ENCODE data around the gene NANOS2.

DNA sequence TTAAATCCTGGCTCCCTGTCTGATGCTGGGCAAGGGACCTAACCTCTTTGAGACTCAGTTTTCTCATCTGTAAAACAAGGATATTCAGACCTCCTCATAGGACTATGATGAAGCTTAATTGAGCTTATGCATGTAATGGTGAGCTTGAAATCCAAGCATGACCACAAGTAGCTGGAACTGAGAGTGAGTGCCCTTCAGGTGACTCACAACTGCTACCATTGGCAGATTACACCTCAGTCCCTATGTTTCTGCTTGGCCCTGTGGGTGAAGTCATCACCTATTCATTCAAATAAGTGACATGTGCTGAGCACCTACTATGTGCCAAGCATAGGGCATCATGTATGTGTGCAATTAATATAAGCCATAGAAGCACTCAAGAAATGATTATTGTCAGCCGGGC lies 33.3 kb upstream of the NANOS2 start:
- TF ChIP-seq, protein P1, sequence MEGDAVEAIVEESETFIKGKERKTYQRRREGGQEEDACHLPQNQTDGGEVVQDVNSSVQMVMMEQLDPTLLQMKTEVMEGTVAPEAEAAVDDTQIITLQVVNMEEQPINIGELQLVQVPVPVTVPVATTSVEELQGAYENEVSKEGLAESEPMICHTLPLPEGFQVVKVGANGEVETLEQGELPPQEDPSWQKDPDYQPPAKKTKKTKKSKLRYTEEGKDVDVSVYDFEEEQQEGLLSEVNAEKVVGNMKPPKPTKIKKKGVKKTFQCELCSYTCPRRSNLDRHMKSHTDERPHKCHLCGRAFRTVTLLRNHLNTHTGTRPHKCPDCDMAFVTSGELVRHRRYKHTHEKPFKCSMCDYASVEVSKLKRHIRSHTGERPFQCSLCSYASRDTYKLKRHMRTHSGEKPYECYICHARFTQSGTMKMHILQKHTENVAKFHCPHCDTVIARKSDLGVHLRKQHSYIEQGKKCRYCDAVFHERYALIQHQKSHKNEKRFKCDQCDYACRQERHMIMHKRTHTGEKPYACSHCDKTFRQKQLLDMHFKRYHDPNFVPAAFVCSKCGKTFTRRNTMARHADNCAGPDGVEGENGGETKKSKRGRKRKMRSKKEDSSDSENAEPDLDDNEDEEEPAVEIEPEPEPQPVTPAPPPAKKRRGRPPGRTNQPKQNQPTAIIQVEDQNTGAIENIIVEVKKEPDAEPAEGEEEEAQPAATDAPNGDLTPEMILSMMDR (IDR thresholded peaks at IDR 0.05; ENCODE audit: low read length): no peak
- no peak for TF ChIP-seq EZH2 (IDR thresholded peaks at IDR 0.05; ENCODE audit: borderline replicate concordance, low read length)

Data from OCI-LY1 (cell line).